HG03442 (cell line): ENCODE data around the gene PREP.

Experiments
- ATAC-seq: cut with Tn5 transposase; IDR thresholded peaks from one replicate; pipeline ENCODE4 v1.9.1; 2021; ENCODE audit warnings: mild to moderate bottlenecking, moderate library complexity; ENCODE audit not compliant: unreplicated experiment

The PREP gene

DNA sequence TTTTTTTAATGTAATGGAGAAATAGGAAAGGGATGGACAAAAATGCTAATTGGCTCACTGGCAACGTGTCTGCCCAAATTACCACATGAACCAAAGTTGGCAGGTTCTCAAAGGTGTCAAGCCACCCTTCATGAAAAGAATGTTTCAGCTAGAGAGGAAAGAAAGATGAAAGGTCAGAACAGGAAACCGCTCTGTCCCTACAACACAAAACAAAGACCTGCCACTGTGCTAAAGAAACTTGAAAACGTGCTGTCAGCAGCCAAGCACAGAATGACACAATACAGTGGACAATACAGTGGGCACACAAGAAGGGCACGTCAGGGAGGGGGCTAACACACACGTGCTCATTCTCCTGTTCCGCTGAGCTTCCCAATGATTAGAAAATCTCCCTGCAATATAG lies 4.9 kb downstream of the PREP start:
- ATAC-seq, result no peak

GRCh38 chr6:105391705-105392104 lies 11.2 kb downstream of the PREP start:
- no peak for ATAC-seq

DNA sequence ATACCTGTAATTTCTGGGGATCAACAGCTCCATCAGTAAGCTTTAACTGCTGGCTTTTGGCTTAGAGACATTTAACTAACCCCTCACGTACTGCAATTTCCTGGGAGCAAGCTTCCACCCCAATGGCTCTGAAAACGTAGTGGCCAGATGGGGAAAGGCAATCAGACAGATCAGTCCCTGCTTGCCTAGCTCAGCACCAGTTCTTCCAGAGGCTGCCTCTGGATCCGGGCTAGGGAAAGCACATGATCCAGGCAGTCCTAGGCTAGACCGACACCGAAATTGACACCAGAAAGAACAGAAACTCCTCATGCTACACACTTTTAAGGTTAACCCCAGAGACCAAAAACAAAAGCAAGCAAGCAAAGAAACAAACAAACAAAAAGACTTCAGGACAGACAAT lies 13.3 kb downstream of the PREP start:
- no peak for ATAC-seq

DNA sequence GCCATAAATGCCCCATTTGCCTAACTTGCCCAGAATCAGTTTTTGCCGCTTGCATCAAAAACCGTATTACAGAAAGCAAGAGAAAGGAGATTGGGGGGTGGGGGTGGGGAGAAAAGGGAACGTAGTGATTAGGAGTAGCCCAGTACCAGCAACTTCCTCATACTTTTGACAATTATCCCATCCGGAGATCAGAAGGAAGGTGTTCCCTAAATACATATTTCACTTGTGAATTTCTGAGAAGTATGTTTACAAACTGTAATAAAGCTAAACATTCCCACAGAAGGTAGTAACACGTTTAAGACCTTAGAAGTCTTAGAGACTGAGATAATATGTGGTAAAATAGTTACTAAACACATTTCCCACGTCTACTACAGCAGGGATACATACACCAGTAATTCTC lies 14.5 kb downstream of the PREP start:
- no peak for ATAC-seq

DNA sequence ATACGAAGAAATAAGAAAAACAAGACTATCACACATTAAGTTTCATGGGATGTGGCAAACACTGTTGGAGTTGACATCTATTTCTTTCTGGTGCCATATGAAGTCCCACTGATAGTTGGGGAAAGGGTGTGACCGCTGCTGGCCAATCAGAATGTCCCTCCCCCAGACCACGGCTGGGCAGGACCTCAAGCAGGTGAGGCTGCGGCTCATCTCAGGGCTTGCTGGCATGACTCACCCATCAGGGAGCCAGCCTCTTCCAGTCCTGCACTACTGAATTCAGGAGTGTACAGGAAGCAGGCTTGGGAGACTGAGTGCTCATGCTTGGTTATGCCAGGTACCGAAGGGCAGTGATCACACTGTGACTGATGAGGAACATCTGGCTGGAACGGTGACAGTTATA lies 18.9 kb downstream of the PREP start:
- ATAC-seq, result no peak

DNA sequence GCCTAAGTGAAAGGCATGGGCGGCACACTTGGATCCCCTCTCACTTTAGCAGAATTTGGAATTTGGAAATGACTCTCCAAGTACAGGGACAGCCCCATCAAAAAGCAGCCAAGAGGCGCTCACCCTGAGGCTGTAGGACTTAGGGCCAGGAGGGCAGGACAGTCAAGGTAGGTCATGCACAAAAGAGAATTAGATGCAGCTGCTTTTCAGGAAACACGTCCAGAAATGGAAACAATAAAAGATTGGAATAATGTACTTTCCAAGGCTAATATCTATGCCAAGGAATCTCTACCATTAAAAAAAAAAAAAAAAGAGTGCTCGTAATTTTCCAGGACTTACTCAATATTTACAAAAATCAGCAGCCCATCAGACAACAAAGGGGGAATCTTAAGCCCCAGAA lies 19.9 kb downstream of the PREP start:
- no peak for ATAC-seq

DNA sequence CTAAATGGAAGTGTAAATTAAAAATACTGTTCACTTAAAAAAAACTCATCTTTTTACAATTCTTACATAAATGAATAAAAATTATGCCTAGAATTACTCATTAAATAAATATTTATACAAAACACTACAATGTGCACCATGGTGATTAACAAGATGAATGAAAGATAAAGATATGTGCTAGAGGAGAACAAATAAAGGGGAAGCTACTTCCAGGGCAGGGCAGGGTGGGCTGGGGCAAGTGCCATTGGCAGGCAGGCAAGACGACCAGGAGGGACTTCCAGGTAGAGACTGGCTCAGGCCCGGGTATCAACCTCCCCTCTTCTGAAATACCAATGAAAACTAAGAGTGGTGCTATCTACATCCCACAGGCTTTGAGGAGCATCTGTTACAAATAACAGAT lies 20.4 kb downstream of the PREP start:
- no peak for ATAC-seq

- ATAC-seq, result no peak
These were observed 22.2 kb downstream of the PREP start for GRCh38 chr6:105380634-105381033.

- ATAC-seq, result no peak
These were observed 27.1 kb downstream of the PREP start for GRCh38 chr6:105375797-105376196.

DNA sequence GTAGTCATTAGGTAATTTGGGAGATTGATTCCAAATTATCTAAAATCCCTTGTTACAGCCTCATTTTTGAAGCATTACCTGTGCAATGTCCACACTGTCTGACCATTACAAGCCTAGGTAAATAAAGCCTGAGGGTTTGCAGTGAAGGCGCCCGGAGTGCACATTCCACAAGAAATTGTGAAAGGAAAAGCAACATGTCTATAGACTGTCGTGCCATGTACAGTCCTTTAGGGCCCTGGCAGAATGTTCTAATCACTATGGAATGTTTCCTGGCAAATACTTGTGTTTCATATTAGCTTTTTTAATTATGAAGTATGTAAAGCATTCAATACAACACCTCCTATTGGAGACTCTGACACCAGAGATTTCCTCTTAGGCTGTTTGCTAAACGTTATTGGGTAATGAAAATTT lies 28.9 kb downstream of the PREP start:
- no peak for ATAC-seq

DNA sequence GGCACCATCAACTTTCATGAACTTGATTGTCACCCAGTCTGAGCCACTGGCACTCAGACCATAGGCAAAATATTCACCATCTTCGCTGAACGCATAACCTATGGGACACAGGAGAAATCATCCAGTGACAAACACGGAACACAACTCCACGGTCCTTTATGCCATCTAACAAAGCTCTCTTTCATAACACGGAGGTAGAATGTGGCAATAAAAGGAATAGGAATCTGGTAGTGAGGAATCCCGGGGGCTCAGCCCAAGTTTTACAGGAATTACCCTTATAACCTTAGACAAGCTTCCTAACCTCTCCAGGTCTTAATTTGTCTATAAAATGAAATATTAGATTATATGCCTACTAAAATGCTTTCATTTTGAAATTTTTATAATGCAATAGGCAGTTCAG lies 29.4 kb downstream of the PREP start:
- ATAC-seq, result no peak

- ATAC-seq, result no peak
These were observed 30.1 kb downstream of the PREP start for GRCh38 chr6:105372849-105373182.

DNA sequence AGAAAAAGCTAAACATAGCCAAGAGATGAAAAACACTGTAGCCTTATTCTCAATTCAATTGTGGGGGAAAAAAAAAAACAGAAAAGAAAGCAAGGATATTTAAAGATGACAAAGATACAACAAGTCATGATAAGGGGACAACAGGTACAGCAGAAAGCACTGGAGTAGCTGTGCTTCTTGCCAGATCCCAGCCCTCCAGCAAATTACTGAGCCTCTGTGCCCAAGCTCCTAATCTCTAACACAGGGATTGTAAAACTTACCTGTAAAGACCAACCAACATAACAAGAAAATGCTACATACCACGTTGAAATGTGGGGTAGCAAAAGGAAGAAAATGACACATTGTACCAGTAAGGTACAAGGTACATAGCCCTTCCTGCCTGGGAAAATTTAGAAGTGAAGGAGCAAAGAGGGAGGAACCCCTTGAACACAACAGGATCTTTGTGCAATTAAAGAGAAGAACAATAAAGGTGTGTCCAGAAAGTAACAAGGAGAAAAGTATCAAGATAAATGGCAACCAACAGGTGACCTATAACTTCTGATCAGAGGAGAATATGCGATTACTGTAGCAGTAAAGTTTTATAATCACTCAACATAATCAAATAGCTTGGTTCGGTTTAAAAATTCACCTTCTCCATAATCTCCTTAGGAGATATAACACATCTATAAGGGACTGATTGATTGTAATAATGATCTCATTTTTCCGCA lies 30.6 kb downstream of the PREP start:
- no peak for ATAC-seq

DNA sequence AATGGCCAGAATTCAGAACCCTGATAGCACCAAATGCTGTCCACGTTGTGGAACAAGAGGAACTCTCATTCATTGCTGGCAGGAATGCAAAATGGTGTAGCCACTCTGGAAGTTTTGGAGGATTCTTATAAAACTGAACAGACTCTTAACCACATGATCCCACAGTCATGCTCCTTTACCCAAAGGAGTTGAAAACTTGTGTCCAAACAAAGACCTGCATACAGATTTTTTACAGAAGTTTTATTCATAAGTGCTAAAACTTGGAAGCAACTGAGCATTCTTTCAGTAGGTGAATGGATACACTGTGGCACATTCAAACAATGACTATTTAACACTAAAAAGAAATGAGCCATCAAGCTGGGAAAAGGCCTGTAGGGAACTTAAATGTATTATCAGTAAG lies 32.5 kb downstream of the PREP start:
- ATAC-seq, result no peak

DNA sequence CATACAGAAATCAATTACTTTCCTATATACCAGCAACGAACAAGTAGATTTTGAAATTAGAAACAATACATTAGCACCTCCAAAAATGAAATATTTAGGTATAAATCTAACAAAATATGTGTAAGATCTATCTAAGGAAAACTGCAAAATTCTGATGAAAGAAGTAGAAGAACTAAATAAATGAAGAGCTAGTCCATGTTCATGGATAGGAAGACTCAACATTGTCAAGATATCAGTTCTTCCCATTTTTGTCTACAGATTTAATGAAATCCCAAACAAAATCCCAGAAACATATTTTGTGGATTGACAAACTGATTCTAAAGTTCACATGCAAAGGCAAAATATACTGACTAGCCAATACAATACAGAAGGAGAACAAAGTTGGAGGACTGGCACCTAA lies 33.7 kb downstream of the PREP start:
- ATAC-seq, result no peak

DNA sequence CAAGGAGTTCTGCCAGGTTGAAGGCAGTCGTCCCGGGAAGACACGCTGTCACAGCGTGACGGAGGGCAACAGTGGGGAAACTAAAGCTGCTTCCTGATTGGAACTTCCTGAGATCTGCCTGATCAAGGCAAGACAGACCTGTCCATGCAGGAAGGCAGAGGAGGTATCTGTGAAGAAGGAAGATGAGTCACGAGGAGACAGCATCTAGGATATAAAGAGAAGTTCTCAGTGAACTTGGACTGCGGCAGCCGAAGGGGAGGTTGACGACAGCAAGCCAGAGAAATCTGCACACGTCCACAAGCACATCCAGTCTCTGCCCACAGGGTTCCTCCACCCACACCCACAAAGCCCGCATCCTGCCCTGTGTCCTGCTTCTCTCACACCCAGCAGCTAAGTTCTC lies 38.6 kb downstream of the PREP start:
- no peak for ATAC-seq

DNA sequence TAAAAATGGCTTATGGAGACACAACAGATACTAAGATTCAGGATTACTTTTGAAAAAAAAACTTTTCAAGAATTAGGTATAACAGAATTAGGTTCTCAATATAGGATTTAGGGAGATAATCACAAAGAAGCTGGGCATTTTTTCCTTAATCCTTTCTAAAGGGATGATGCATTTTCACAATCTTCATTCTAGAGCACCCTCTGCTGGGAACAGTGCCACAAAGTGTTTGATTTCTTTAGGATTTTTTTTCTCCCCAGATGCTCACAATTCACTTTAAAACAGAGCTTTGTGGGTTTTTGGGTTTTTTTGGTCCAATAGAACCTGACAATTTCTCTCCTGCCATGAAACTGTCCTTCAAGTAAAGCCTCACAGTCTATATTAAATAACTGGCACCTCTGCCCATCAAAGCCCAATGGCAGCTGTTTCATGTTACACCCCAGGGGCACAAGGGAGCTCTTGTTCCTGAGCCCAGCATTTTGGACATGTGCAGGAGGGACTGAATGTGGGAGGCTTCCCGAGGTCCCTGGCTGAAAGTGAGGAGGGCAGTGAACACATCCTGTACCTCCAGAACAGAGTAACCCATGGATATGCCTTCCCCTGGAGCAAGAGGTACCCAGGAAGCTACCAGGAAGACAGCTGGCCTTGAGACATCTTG lies 39.7 kb downstream of the PREP start:
- no peak for ATAC-seq

- peak; percentile 75 for ATAC-seq
These were observed 43.2 kb downstream of the PREP start for GRCh38 chr6:105359419-105360370.

- no peak for ATAC-seq
These were observed 45.7 kb downstream of the PREP start for GRCh38 chr6:105357165-105357564.

- ATAC-seq, result no peak
These were observed 50.8 kb downstream of the PREP start for GRCh38 chr6:105352037-105352617.

- no peak for ATAC-seq
These were observed 54.0 kb downstream of the PREP start for GRCh38 chr6:105348897-105349296.

DNA sequence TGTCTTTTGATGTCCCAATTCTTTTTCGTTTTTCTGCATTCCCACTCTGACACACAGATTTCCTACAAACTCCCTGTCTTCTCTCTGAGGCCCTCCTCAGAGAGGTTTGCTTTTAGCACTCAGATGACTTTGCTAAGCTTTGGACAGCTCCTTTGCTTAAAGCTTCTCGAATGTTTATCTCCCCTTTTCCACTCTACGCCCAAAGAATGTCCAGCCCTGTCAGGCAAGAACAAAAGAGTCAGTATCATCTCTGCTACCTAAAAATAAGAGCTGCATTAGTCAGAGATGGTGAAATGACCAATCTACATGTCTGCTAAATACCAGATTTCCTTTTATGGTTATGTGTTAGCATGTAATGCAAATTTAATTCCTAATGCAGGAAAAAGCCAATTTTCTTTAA lies 56.8 kb downstream of the PREP start:
- ATAC-seq, result no peak
